Tongue (tissue), 2 donors: ENCODE results near the gene CD244. TPM values are rescaled to one million over a fixed set of nuclear protein-coding genes. Genes with fewer than 3 reads are reported as not detected.

ENCODE experiments used
- DNase-seq: peaks from one replicate; pipeline ENCODE4 v3.0.0-alpha.2; 2015
- total RNA-seq: library from RNA; depleted of rRNA; stranded (reverse); fragments of >200 nt; gene quantifications from one replicate; pipeline ENCODE4 v1.2.3, GENCODE V29; 2014

The CD244 gene
- total RNA-seq, 1 donor from 2014 or later, result not detected

DNA sequence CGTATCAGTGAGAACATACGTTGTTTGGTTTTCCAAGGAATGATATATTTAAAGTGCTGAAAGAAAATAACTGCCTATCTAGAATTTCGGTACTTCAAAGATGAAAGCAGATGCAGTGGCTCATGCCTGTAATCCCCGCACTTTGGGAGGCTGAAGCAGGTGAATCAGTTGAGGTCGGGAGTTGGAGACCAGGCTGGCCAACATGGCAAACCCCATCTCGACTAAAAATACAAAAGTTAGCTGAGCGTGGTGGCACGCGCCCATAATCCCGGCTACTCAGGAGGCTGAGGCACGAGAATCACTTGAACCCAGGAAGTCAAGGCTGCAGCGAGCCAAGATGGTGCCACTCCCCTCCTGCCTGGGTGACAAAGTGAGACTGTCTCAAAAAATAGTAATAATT is 16.4 kb downstream of the CD244 start:
- DNase-seq, result no peak

DNA sequence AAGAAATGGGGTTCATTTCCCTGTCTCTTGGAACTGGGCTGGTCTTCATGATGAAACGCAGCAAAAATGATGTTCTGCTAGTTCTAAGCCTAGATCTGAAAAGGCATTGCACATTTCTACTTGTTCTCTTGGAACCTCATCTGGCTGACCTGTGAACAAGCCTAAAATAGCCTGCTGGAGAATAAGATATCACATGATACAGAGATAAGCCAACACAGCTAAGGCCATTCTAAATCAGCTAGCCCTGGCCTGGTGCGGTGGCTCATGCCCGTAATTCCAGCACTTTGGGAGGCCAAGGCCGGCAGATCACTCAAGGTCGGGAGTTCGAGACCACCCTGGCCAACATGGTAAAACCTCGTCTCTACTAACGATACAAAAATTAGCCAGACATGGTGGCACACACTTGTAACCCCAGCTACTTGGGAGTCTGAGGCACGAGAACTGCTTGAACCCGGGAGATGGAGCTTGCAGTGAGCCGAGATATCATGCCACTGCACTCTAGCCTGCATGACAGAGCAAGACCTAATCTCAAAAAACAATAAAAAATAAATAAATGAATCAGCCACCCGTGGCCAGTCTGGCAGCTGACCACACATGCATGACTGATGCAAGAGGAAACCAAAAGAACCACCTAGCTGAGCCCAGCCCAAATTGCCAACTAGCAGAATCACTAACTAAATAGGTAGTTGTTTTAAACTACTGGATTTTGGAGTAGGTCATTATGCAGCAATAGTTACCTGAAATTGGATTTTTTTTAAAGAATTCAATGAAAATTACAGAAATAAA is 18.0 kb downstream of the CD244 start:
- no peak for DNase-seq

DNA sequence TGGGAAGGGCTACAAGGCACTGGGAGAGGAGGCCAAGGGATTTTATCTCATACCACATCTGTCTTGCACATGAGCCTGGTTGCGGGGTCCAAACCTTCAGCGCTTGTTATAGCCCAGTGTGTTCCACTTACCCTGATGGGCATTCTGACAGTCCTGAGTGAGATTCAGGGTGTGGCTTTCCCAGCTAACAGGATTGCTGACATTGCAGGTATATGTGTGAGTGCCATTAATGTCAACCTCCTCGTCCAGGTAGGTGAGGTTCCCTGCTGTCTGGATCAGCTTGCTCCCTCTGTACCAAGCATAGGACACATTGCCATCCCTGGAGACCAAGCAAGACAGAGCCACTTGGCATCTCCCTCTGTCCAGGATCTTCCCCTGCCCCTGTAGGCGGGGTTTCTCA is 21.6 kb downstream of the CD244 start:
- DNase-seq, result no peak

DNA sequence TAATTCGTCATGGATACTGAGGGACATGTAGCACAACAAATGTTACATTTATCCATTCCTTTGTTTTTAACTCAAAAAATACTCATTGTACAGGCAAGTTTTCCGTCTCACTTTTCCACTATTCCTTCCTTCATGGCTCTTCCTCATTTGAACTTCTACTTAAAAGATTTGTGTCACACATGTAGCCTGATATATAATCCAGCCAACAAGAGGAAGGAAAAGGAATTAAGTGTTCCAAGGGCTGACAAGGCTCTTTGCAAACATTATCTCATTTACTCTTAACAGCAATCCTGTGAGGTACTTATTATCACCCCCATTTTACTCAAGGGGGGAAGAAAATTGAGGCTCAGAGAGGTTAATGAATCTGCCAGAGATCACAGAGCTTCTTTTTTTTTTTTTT is 22.9 kb downstream of the CD244 start:
- no peak for DNase-seq

DNA sequence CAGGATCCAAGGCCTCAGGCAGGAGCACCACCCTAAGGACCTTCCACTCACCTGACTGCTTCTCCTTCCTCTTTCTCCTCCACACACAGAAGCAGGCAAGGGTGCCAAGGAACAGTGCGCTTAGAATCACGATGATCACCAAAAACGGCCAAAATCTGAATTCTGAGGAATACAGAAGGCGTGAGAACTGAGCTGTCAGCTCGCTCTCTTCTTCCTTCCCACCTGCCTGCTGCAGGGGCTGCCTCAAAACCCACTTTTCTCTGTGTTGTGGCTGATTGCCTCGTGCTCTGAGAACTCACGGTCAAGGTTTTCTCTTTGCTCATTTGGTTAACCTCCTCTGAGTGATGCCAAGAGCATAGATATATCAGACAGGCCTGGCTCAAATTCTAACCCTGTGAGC is 23.8 kb downstream of the CD244 start:
- no peak for DNase-seq

DNA sequence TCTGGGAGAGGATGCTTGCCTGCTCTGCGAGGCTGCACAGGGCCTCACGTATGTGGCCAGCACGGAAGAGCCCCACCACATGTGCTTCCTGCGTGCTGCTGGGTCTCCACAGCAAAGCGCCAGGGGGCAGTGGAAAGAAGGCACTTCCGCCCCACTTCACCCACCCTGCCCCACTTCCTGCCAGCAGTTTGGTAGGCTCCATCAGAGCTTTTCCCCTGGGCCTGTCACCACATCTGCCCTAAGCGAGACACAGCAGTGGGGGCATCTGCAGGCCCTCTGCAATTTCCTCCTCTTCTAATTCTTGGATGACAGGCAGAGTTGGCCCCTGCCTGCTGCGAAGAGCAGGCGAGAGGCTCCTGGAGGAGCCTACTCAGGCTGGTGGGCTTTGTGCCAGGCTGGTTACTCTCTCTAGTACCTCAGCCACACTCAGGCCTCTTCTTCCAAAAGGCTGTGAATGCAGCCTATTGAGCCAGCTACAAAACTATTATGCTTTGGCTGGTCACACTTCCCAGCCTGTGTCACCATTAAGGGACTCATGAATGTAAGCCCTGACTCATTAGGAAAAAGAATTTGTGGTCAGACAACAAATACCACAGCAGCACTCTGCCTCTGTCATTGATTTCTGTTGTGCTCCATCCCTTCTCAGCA is 25.0 kb downstream of the CD244 start:
- DNase-seq, result peak; percentile 15

DNA sequence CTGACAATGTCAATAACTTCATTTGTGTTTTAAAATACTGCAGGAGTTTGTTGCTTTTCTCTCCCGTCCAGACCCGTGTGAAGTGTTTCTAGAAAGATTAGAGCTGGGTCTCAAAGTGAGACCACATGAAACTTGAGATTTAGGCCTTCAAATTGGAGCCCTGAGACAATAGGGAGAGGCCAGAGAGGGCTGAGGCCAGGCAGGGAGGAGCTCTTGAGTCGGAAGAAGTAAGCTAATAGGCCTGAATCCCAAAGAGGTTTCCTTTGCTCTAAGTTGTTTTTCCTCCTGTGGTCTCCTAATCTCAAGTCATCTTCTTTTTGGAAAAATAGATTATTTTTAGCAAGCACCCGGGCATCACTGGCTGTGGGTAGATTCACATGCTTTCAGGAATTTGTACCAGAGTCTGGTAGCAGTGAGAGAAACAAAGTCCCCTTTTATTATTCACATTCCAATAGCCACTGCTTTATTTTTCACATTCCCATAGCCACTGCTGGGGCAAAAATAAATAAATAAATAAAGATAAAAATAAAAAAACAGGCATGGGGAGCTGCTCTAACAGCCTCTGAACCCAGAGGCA is 25.6 kb downstream of the CD244 start:
- no peak for DNase-seq

DNA sequence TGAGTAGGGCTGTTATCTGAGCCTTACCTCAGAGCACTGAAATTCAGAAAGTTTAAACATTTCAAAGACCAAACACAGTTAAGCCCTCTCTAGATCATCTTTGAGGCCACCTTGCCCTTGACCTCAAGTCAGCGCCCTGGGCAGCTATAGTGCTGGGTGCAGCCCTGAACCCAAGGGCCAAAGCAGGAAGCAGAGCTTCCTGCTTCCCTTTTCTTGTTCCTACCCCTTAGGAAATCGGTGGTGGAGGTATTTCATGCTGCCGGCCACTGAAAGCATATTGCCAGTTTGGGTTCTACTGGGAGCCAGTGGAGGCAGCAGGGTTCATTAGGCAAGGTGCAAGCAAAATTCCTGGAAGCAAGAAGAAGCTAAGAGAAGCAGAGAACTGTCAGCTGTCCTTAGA is 26.1 kb downstream of the CD244 start:
- no peak for DNase-seq

DNA sequence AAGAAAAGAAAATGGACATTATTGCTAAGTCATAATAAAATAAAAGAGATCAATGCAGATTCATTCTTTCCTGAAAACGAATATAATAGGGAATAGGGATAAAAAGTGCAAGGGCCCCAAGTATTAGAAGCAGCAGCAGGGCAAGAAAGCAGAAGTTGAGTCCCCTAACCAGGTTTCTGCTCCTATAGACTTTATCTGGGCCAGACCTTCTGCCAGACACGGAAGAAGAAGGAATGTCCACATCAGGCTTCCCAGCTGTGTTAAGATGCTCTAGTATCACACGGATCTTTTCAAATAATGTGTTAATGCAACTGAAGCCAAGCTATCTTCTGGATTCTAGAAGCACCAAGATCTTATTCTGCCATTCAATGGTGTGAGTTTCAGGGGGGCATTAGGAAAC is 26.9 kb downstream of the CD244 start:
- no peak for DNase-seq

DNA sequence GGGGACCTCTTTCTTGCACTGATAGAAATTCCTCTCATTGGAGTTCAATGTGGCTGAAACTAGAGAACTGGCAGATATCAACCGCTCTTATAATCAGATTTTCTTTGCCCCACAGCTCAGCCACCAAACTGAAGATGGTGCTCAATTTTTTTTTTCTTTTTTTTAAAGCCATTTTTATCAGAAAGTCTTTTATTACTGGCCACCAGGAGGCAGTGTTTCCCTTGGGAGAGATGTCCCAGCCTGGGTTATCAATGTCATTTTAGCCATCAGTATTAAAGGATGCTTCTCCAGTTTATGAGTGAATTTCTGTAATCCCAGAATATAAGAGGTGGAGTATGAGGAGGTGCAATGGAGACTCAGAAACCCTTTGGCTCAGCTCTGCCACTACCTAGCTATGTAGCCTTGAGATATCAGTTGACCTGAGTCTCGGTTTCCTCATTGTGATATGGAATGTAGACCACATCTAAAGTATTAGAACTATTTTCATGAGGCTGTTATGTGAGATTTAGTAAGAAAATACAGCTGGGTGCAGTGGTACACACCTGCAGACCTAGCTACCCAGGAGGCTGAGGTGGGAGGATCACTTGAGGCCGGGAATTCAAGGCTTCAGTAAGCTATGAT is 27.6 kb downstream of the CD244 start:
- DNase-seq, result peak; percentile 68

DNA sequence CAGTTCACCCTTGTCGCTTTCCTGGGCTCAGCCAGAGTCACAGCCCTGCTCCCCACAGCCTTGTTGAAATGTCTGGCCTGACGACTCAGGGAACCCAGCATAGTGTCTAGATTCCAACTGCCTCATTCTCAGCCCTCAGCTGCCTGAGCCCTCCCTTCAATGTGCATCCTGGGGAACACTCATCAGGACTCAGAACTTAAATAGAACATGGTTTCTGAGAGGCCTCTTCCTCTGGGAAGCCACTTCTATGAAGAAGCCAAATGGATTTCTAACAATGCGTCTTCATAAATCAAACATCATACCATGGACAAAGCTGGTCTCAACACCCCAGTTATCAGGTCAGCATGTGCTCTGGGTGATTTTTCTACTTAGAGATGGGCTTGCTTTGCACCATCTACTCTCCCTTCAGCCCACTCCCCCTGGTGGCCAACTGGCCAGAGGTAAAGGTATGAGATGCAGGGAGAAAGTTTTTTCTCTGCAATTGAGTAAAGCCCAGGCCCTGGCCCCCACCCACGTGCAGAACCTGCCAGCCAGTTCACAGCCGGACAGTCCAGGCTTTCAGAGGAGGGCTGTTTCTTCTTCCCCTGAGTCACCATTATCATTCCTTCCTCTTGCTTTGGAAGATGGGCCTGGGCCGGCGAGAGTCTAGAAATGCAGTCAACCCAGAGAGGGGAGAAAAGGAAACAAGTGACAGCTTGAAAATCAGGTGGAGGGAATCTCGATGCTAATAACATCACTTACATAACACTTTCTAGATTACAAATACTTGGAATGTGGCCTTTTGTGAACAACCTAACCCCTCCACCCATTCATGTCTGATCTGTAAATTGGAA is 32.1 kb downstream of the CD244 start:
- peak; percentile 52 for DNase-seq

DNA sequence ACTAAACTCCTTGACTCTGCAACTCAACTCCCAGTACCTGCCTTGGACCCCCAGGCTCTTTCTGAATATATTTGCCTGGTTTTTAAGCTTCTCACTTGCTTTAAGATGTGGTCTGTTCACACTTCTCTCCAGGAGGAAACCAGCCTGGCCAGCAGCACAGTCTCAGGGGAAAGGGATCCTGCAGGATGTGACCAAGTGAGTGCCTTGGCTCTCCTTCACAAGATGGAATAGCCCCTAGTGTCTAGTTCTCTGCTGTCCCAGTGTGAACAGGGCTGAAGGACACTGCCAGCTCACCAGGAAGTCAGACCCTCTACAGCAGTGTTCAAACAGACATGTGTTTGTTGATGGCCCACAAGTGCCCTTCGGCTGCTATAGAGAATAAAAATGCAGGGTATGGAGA is 32.9 kb downstream of the CD244 start:
- DNase-seq, result no peak

DNA sequence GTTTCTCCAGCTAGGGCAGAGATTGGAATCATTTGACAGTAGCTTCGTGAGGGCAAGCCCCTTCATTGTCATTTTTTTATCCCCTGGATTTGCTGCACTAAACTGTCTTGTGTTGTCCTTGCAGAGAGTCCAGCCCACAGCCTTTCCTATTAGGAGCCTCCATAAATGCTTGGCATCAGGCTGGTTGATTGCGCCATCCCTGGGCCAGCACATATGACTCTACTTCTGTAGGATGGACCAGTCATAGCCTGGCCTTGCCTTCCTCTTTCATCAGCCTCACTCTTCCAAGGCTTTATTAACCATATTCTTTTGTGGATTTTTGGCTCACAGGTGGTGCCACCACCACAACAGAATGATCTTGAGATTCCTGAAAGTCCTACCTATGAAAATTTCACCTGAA is 35.3 kb downstream of the CD244 start:
- no peak for DNase-seq

DNA sequence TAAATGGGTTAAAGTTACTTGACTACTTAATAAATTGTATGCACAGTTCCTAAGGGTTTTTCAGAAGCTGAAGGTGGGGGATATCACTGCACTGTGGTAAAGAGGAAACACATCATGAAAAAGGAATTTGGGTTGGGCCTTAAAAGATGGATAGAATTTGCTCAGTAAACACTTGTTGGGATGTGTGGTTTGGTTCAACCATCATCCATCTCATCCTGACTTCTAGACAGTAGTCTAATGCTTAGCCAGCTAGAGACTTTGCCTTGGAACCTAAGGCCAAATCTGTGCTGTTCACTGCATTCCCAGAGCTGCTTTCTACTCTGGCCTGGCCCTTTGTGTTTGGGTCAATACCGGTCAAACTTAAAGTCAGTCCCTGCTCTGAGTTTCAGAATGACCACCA is 36.1 kb downstream of the CD244 start:
- DNase-seq, result no peak

DNA sequence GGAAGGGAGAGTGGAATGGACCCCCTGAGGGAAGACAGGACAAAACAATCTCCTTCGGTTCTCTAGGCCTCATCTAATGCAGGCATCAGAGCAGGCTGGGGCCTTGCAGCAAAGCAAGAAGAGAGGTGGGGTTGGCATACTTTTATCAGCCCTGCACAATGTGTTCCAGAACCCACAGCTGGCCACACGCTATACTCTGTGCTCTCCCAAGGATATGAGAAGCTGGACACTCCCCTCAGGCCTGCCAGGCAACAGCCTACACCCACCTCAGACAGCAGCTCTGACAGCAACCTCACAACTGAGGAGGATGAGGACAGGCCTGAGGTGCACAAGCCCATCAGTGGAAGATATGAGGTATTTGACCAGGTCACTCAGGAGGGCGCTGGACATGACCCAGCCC is 39.4 kb downstream of the CD244 start:
- no peak for DNase-seq

DNA sequence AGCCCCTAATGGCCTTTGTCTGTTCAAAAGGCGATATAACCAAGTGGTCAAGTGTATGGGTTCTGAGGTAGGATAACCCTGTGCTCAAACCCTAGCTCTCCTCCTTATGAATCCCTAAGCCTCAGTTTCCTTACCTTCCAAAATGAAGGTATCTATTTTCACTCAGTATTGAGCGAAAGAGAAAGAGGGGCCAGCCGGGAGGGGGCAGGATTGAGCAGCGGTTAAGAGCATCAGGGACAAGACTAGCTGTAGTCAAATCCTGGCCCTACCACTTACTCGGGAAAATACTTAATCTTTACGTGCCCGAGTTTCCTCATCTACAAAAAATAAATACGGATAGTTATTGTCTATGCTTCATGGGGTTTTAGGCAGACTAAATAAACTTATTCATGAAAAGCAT is 41.1 kb downstream of the CD244 start:
- DNase-seq, result no peak

DNA sequence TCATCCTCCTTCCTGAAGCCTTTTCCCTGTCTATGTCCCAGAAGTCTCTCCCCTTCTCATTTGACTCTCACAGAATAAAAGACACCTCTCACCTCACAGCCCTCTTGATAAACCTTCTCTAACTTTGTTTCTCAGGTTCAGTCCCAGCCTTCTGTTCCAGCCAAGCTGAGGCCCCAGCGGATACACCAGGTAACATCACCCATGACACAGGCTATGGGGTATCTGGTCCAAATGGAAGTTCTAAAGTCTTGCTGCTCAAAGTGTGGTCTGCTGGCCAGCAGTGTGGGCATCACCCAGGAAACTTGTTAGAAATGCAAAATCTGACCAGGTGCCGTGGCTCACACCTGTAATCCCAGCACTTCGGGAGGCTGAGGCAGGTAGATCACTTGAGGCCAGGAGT is 43.5 kb downstream of the CD244 start:
- no peak for DNase-seq

DNA sequence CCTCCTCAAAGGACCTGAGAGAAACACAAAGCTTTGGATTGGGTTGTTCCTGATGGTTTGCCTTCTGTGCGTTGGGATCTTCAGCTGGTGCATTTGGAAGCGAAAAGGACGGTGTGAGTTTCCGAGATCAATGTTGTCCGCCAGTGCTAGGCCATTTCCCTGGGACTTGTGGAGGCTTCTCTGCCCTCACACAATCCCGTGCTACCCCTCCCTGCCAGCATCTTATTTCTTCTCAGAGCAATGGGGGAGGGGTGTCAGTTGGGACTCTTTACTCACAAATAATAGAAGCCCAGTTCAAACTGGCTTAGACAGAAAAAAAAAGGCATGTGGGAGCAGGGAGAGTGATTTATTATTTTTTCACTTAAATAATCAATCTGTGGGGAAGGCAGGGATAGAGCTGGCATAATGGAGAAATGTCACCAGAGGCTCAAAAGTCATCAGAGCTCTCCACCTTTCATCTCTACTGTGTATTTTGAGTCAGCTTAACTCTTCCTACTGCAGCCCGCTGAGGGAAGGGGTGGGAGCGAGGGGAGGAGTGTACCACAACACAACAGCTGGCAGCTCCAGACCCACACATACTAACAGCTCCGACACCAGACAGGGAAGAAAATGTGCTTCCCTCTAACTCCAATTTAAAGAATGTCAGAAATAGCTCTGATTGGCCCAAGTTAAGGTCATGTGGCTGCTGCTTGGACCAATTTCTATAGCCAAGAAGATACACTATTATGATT is 44.3 kb downstream of the CD244 start:
- DNase-seq, result no peak

DNA sequence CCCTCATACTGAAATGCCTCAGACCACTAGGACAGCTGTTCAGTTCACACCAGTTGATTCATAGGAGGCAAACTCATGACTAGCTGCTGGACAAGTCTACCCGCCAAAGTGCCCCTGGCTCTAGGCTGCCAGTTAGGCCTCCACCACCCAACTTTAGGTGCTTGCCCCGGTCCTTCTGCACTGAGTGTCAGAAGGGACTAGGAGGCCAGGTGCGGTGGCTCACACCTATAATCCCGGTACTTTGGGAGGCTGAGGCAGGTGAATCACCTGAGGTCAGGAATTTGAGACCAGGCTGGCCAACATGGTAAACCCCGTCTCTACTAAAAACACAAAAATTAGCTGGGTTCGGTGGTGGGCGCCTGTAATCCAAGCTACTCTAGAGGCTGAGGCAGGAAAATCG is 47.8 kb downstream of the CD244 start:
- DNase-seq, result no peak

DNA sequence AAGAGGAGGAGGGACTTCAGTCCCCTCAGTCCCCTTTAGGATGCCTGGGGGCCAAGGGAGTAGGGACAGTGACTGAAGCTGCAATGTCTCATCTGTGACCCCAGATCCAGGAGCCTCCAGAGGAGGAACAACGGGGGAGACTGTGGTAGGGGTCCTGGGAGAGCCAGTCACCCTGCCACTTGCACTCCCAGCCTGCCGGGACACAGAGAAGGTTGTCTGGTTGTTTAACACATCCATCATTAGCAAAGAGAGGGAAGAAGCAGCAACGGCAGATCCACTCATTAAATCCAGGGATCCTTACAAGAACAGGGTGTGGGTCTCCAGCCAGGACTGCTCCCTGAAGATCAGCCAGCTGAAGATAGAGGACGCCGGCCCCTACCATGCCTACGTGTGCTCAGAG is 48.4 kb downstream of the CD244 start:
- no peak for DNase-seq

DNA sequence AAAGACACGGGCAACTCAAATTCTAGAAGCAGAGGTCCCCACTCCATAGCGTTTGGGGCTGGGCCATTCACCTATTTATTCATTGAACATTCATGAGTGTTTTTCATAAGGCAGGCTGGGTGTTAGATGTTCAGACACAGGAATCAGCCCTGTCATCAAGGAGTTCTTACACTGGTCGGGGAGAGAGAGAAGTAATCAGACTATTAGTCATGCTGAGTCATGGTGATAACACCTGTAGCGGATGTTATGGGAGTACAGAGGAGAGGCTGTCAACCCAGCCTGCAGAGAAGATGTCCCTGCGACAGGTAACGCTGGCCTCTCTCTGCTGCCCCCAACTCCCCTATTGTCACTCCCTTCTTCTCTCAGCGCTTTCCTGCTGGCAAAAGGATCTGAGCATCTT is 49.5 kb downstream of the CD244 start:
- DNase-seq, result no peak

DNA sequence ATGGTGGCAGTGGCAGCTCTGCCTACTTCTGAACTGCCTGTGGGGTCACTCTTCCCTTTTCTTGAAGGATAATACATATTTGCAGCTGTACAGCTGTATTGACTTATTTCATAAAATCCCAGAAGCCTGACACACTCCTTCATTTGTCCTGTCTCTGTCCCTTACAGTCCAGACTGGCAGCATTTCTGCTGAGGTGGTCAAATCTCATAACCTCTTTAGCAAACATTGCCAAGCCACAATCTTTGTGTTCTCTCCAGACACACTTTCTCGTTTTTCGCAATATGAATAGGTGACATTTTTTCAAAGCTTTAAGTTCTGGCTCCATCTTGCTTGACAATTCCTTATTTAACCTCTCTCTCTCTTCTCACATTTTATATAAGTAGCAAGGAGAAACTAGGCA is 51.5 kb downstream of the CD244 start:
- no peak for DNase-seq
